ENCODE results near the gene TAGLN2.

The TAGLN2 gene

GRCh38 chr1:159942632-159943277 is 17.4 kb upstream of the TAGLN2 start:
- no peak overlapping the region for H3K9ac ChIP-seq
- H3K9me3 ChIP-seq, result no peaks in the 10 kb centered on the region
- H4K20me1 ChIP-seq, result no peaks in the 10 kb centered on the region
- H3K27ac ChIP-seq, result no peak overlapping the region
- peak overlapping the region; percentile 91 for H3K4me2 ChIP-seq
- no peak overlapping the region for H3K4me3 ChIP-seq
- TF ChIP-seq Cebpa-rat (IDR thresholded peaks at IDR 0.05), result no peak
- H3K36me3 ChIP-seq, result no peaks in the 10 kb centered on the region
- peaks cover 78% of the 10 kb centered on the region for H3K4me1 ChIP-seq
- H3K27me3 ChIP-seq, result no peaks in the 10 kb centered on the region

- Histone ChIP-seq H3K27ac (peak overlapping the region; percentile 29; the same call in 1 of the 2 replicates), H3K9me3 (no peaks in the 10 kb centered on the region), H3K4me2 (peak overlapping the region; percentile 81), H3K4me1 (peaks cover 87% of the 10 kb centered on the region), H4K20me1 (no peaks in the 10 kb centered on the region), H3K36me3 (no peaks in the 10 kb centered on the region), H3K27me3 (no peaks in the 10 kb centered on the region), H3K9ac (no peak overlapping the region), H3K4me3 (0 out of 2 replicates have a peak overlapping the region, but pooled peaks have one; percentile 3)
- TF ChIP-seq Cebpa-rat (IDR thresholded peaks at IDR 0.05), result no peak
Measured at GRCh38 chr1:159941591-159942560, 16.6 kb upstream of the TAGLN2 start.

- H3K4me2 ChIP-seq, result peak overlapping the region; percentile 81
- H3K9ac ChIP-seq, result no peak overlapping the region
- 0 out of 2 replicates have a peak overlapping the region, but pooled peaks have one; percentile 3 for H3K4me3 ChIP-seq
- 0 out of 2 replicates have a peak overlapping the region, but pooled peaks have one; percentile 29 for H3K27ac ChIP-seq
- no peaks in the 10 kb centered on the region for H4K20me1 ChIP-seq
- no peaks in the 10 kb centered on the region for H3K36me3 ChIP-seq
- TF ChIP-seq Cebpa-rat (IDR thresholded peaks at IDR 0.05), result no peak
- no peaks in the 10 kb centered on the region for H3K27me3 ChIP-seq
- H3K4me1 ChIP-seq, result peaks cover 91% of the 10 kb centered on the region
- no peaks in the 10 kb centered on the region for H3K9me3 ChIP-seq
Measured at GRCh38 chr1:159941141-159941540, 15.8 kb upstream of the TAGLN2 start.

- no peak overlapping the region for H3K9ac ChIP-seq
- H3K4me2 ChIP-seq, result peak overlapping the region; percentile 81
- no peaks in the 10 kb centered on the region for H3K27me3 ChIP-seq
- peaks cover 90% of the 10 kb centered on the region for H3K4me1 ChIP-seq
- peaks cover 4% of the 10 kb centered on the region; the same call in 1 of the 2 replicates for H3K36me3 ChIP-seq
- TF ChIP-seq Cebpa-rat (IDR thresholded peaks at IDR 0.05), result no peak
- H3K4me3 ChIP-seq, result no peak overlapping the region
- no peaks in the 10 kb centered on the region for H3K9me3 ChIP-seq
- H3K27ac ChIP-seq, result no peak overlapping the region
- no peaks in the 10 kb centered on the region for H4K20me1 ChIP-seq
Measured at GRCh38 chr1:159940006-159940620, 14.8 kb upstream of the TAGLN2 start.

GRCh38 chr1:159939678-159940002 is 14.3 kb upstream of the TAGLN2 start:
- Histone ChIP-seq H3K9ac (no peak overlapping the region), H3K27ac (no peak overlapping the region), H3K4me2 (peak overlapping the region; percentile 81; the same call in 1 of the 2 replicates), H4K20me1 (no peaks in the 10 kb centered on the region), H3K36me3 (peaks cover 8% of the 10 kb centered on the region), H3K4me3 (no peak overlapping the region), H3K27me3 (no peaks in the 10 kb centered on the region), H3K4me1 (peaks cover 90% of the 10 kb centered on the region), H3K9me3 (no peaks in the 10 kb centered on the region)
- TF ChIP-seq Cebpa-rat (IDR thresholded peaks at IDR 0.05), result no peak

- no peak overlapping the region for H3K4me3 ChIP-seq
- no peaks in the 10 kb centered on the region for H3K9me3 ChIP-seq
- H4K20me1 ChIP-seq, result no peaks in the 10 kb centered on the region
- H3K36me3 ChIP-seq, result peaks cover 13% of the 10 kb centered on the region
- H3K4me2 ChIP-seq, result no peak overlapping the region
- H3K27me3 ChIP-seq, result no peaks in the 10 kb centered on the region
- H3K9ac ChIP-seq, result no peak overlapping the region
- TF ChIP-seq Cebpa-rat (IDR thresholded peaks at IDR 0.05), result no peak
- peaks cover 90% of the 10 kb centered on the region for H3K4me1 ChIP-seq
- no peak overlapping the region for H3K27ac ChIP-seq
Measured at GRCh38 chr1:159938905-159939677, 13.8 kb upstream of the TAGLN2 start.

GRCh38 chr1:159938211-159938852 is 13.0 kb upstream of the TAGLN2 start:
- Histone ChIP-seq H3K9me3 (no peaks in the 10 kb centered on the region), H3K9ac (0 out of 2 replicates have a peak overlapping the region, but pooled peaks have one; percentile 55), H3K4me2 (peak overlapping the region; percentile 93), H4K20me1 (no peaks in the 10 kb centered on the region), H3K27me3 (no peaks in the 10 kb centered on the region), H3K36me3 (peaks cover 13% of the 10 kb centered on the region), H3K4me3 (peak overlapping the region; percentile 52), H3K4me1 (peaks cover 90% of the 10 kb centered on the region), H3K27ac (peak overlapping the region; percentile 76)
- no peak for TF ChIP-seq Cebpa-rat (IDR thresholded peaks at IDR 0.05)

GRCh38 chr1:159937054-159937750 is 11.9 kb upstream of the TAGLN2 start:
- peak overlapping the region; percentile 76 for H3K27ac ChIP-seq
- H3K4me1 ChIP-seq, result peaks cover 89% of the 10 kb centered on the region
- no peaks in the 10 kb centered on the region for H3K27me3 ChIP-seq
- H3K9ac ChIP-seq, result peak overlapping the region; percentile 55
- no peaks in the 10 kb centered on the region for H4K20me1 ChIP-seq
- no peaks in the 10 kb centered on the region for H3K9me3 ChIP-seq
- no peak for TF ChIP-seq Cebpa-rat (IDR thresholded peaks at IDR 0.05)
- peak overlapping the region; percentile 52 for H3K4me3 ChIP-seq
- peaks cover 13% of the 10 kb centered on the region for H3K36me3 ChIP-seq
- H3K4me2 ChIP-seq, result peak overlapping the region; percentile 93

Data from BLaER1 (cell line).